Type B pancreatic cell (in vitro differentiated cells): ENCODE data around the gene LGSN. TPM values are rescaled to one million over a fixed set of nuclear protein-coding genes. Genes with fewer than 3 reads are reported as not detected.

Experiments
- DNase-seq: peaks from one replicate; pipeline ENCODE4 v3.0.0; 2021; ENCODE audit warnings: mixed read lengths; ENCODE audit not compliant: unreplicated experiment; ENCODE audit errors: extremely low spot score
- H3K27ac Mint-ChIP-seq: 2 replicates; pipeline ENCODE4 v1.8.0; 2021; ENCODE audit warnings: mild to moderate bottlenecking, mixed read lengths
- H3K27me3 Mint-ChIP-seq: 2 replicates; pipeline ENCODE4 v1.8.0; 2021; ENCODE audit warnings: mixed read lengths
- H3K36me3 Mint-ChIP-seq: 2 replicates; pipeline ENCODE4 v1.8.0; 2021; ENCODE audit warnings: mixed read lengths
- H3K4me1 Mint-ChIP-seq: one replicate; pipeline ENCODE4 v1.8.0; 2021; ENCODE audit warnings: mixed read lengths; ENCODE audit not compliant: unreplicated experiment
- H3K4me3 Mint-ChIP-seq: 2 replicates; pipeline ENCODE4 v1.8.0; 2021; ENCODE audit warnings: mild to moderate bottlenecking, mixed read lengths
- H3K9me3 Mint-ChIP-seq: 2 replicates; pipeline ENCODE4 v1.8.0; 2021; ENCODE audit warnings: mixed read lengths
- CTCF ChIP-seq: fragments of 200-600 bp; sonication (generic); conservative IDR thresholded peaks from 2 replicates; pipeline ENCODE4 v1.5.0; 2021; ENCODE audit warnings: antibody characterized with exemption, mild to moderate bottlenecking
- total RNA-seq: library from RNA; stranded (reverse); gene quantifications from 2 replicates; pipeline ENCODE4 v1.2.1, GENCODE V29; 2021; ENCODE audit warnings: low replicate concordance

LGSN gene
- total RNA-seq, 1 donor from 2014 or later = not detected

- Mint-ChIP-seq H3K36me3 (no peaks in the 10 kb centered on the region), H3K4me1 (no peaks in the 10 kb centered on the region), H3K4me3 (no peak overlapping the region), H3K9me3 (no peaks in the 10 kb centered on the region), H3K27me3 (no peaks in the 10 kb centered on the region), H3K27ac (no peak overlapping the region)
- TF ChIP-seq CTCF = peak; percentile 72
- DNase-seq = no peak
Observed at GRCh38 chr6:63352544-63353285, 32.9 kb upstream of the LGSN start.

GRCh38 chr6:63352069-63352543 lies 32.3 kb upstream of the LGSN start:
- H3K4me3 Mint-ChIP-seq = no peak overlapping the region
- no peak for DNase-seq
- TF ChIP-seq CTCF = peak; percentile 34
- H3K9me3 Mint-ChIP-seq = no peaks in the 10 kb centered on the region
- H3K27ac Mint-ChIP-seq = no peak overlapping the region
- no peaks in the 10 kb centered on the region for H3K27me3 Mint-ChIP-seq
- no peaks in the 10 kb centered on the region for H3K4me1 Mint-ChIP-seq
- H3K36me3 Mint-ChIP-seq = no peaks in the 10 kb centered on the region

GRCh38 chr6:63349401-63349800 lies 29.6 kb upstream of the LGSN start:
- Mint-ChIP-seq H3K36me3 (no peaks in the 10 kb centered on the region), H3K27me3 (no peaks in the 10 kb centered on the region), H3K9me3 (no peaks in the 10 kb centered on the region), H3K27ac (no peak overlapping the region), H3K4me1 (no peaks in the 10 kb centered on the region), H3K4me3 (no peak overlapping the region)
- no peak for DNase-seq
- TF ChIP-seq CTCF = no peak

- Mint-ChIP-seq H3K36me3 (no peaks in the 10 kb centered on the region), H3K4me3 (no peak overlapping the region), H3K27me3 (no peaks in the 10 kb centered on the region), H3K4me1 (no peaks in the 10 kb centered on the region), H3K9me3 (no peaks in the 10 kb centered on the region), H3K27ac (no peak overlapping the region)
- DNase-seq = no peak
- TF ChIP-seq CTCF = no peak
Observed at GRCh38 chr6:63348836-63349235, 29.1 kb upstream of the LGSN start.

GRCh38 chr6:63347599-63347998 lies 27.8 kb upstream of the LGSN start:
- Mint-ChIP-seq H3K4me3 (no peak overlapping the region), H3K27me3 (no peaks in the 10 kb centered on the region), H3K36me3 (no peaks in the 10 kb centered on the region), H3K27ac (no peak overlapping the region), H3K4me1 (no peaks in the 10 kb centered on the region), H3K9me3 (no peaks in the 10 kb centered on the region)
- no peak for TF ChIP-seq CTCF
- DNase-seq = no peak
